ENCODE data around the gene LMNA. TPM values are rescaled to one million over a fixed set of nuclear protein-coding genes. Genes with fewer than 3 reads are reported as not detected.

The LMNA gene
- total and polyA plus RNA-seq, 2 donors (not counting 1 experiment from before 2014, with no cell fraction given): 19.4 to 28.7 TPM

DNA sequence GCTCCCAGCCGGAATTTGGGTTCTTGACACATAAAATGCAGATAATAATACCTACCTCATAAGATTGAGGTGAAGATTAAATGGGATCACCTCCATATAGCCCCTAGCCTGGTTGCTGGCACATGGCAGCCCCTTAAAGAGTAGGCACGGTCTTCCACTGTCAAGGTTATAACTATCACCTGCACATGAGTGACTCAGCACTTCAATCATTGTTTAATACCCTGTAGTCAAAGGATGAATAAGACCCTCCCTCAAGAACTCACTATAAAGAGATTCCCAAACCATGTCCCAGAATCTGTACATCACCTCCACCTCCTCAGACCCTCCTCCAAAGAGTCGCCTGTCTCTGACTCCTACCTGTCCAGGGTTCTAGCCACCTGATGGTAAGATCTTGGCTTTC lies 6.5 kb upstream of the LMNA start:
- no peaks in the 10 kb centered on the region for H4K20me1 ChIP-seq (ENCODE audit: control insufficient read depth, insufficient read depth, low read length, poor library complexity, severe bottlenecking)
- no peaks in the 10 kb centered on the region for H3K9me3 ChIP-seq (ENCODE audit: control extremely low read depth in 1 of 3, control insufficient read depth in 2 of 3, insufficient read depth in 1 of 3, low read length in 2 of 3)
- H2AFZ ChIP-seq (ENCODE audit: insufficient read depth, low read depth, low read length, poor library complexity, severe bottlenecking): no peak overlapping the region
- TF ChIP-seq EZH2 (IDR thresholded peaks at IDR 0.05; ENCODE audit: borderline replicate concordance, insufficient read depth, low read depth, low read length, poor library complexity, severe bottlenecking): no peak
- TF ChIP-seq, protein P1, sequence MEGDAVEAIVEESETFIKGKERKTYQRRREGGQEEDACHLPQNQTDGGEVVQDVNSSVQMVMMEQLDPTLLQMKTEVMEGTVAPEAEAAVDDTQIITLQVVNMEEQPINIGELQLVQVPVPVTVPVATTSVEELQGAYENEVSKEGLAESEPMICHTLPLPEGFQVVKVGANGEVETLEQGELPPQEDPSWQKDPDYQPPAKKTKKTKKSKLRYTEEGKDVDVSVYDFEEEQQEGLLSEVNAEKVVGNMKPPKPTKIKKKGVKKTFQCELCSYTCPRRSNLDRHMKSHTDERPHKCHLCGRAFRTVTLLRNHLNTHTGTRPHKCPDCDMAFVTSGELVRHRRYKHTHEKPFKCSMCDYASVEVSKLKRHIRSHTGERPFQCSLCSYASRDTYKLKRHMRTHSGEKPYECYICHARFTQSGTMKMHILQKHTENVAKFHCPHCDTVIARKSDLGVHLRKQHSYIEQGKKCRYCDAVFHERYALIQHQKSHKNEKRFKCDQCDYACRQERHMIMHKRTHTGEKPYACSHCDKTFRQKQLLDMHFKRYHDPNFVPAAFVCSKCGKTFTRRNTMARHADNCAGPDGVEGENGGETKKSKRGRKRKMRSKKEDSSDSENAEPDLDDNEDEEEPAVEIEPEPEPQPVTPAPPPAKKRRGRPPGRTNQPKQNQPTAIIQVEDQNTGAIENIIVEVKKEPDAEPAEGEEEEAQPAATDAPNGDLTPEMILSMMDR (IDR thresholded peaks at IDR 0.05): no peak
- H3K4me1 ChIP-seq (ENCODE audit: control insufficient read depth in 2 of 2, insufficient read depth in 2 of 2, low read length in 2 of 2): peaks cover 35 to 40% of the 10 kb centered on the region in 2 donors
- peaks cover 57% of the 10 kb centered on the region for H3K4me1 Mint-ChIP-seq
- ChIA-PET POLR2A (interaction anchor here (0.7 kb wide), 1 partner anchor 8 kb away, joined by 3 read pairs; no protein-coding TSS in a partner anchor), CTCF (interaction anchor here (6.3 to 23.7 kb wide), 2 partner anchors 11 to 17 kb away, joined by 82 to 970 read pairs; partner anchors contain the start of gene LMNA)
- no peak overlapping the region for H3K4me3 ChIP-seq (ENCODE audit: control extremely low read depth in 1 of 5, extremely low read depth in 1 of 5, insufficient read depth in 1 of 5, low read depth in 2 of 5, low read length in 4 of 5)
- peaks cover 0 to 5% (median 2%) of the 10 kb centered on the region in 4 experiments for H3K27me3 ChIP-seq (replicated peaks in 1 of 4; ENCODE audit: control extremely low read depth in 1 of 4, control insufficient read depth in 3 of 4, insufficient read depth in 4 of 4, low read length in 3 of 4)
- no peaks in the 10 kb centered on the region for H3K9me3 Mint-ChIP-seq (ENCODE audit: insufficient read depth)
- H3K27ac Mint-ChIP-seq: peak overlapping the region; percentile 72
- H3K27me3 Mint-ChIP-seq: peaks cover 3% of the 10 kb centered on the region
- intact Hi-C loops (cut with micrococcal nuclease): no loop called here
- 76% methylated on average over 2 of the region's 3 CpGs for WGBS (ENCODE audit: insufficient coverage)
- no peaks in the 10 kb centered on the region for H3K79me2 ChIP-seq (ENCODE audit: control insufficient read depth, insufficient read depth, low read length)
- H3K27ac ChIP-seq (ENCODE audit: low read length in 2 of 2): peak overlapping the region in 1 of 2 donors; percentile 99
- DNase-seq: no peak
- no peak overlapping the region for H3K9ac ChIP-seq (ENCODE audit: low read length)
- H3K36me3 ChIP-seq (replicated peaks in 1 of 2; ENCODE audit: control extremely low read depth in 1 of 2, control insufficient read depth in 1 of 2, extremely low read depth in 1 of 2, insufficient read depth in 2 of 2, low read length in 1 of 2): no peaks in the 10 kb centered on the region
- ATAC-seq (ENCODE audit: low read depth): no peak
- no peak overlapping the region for H3K4me2 ChIP-seq (replicated peaks; ENCODE audit: low read depth, low read length, poor library complexity, severe bottlenecking)
- H3K4me3 Mint-ChIP-seq: peak overlapping the region; percentile 26

DNA sequence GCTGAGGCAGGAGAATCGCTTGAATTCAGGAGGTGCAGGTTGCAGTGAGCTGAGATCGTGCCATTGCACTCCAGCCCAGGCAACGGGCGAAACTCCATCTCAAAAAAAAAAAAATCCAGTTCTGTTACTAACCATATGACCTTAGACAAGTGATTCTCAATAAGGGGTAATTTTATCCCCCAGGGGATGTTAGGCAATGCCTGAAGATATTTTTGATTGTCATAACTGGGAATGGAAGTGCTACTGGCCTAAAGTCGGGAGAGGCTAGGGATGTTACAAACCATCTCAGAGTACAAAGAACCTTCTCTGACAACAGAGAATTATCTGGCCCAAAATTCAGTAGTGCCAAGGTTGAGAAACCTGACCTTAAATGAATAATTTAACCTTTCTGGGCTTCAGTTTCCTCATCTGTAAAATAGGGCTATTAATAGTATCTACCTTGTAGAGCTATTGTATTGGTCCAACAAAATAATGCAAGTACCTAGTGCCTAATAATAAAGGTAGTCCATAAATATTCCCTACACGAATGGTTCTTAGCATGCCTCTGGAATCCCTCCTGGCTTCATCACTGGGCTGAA lies 5.8 kb upstream of the LMNA start:
- 100% methylated on average over 3 of the region's 6 CpGs for WGBS (ENCODE audit: insufficient coverage)
- no peaks in the 10 kb centered on the region for H3K9me3 Mint-ChIP-seq (ENCODE audit: insufficient read depth)
- H3K27ac Mint-ChIP-seq: no peak overlapping the region
- TF ChIP-seq, protein P1 (IDR thresholded peaks at IDR 0.05): no peak
- TF ChIP-seq EZH2 (IDR thresholded peaks at IDR 0.05; ENCODE audit: borderline replicate concordance, insufficient read depth, low read depth, low read length, poor library complexity, severe bottlenecking): no peak
- H3K27me3 Mint-ChIP-seq: peaks cover 5% of the 10 kb centered on the region
- Histone ChIP-seq H3K9ac (ENCODE audit: low read length) (no peak overlapping the region), H3K4me2 (replicated peaks; ENCODE audit: low read depth, low read length, poor library complexity, severe bottlenecking) (no peak overlapping the region), H3K79me2 (ENCODE audit: control insufficient read depth, insufficient read depth, low read length) (no peaks in the 10 kb centered on the region), H4K20me1 (ENCODE audit: control insufficient read depth, insufficient read depth, low read length, poor library complexity, severe bottlenecking) (no peaks in the 10 kb centered on the region), H3K27ac (ENCODE audit: low read length in 2 of 2) (no peak overlapping the region), H3K36me3 (replicated peaks in 1 of 2; ENCODE audit: control extremely low read depth in 1 of 2, control insufficient read depth in 1 of 2, extremely low read depth in 1 of 2, insufficient read depth in 2 of 2, low read length in 1 of 2) (no peaks in the 10 kb centered on the region), H3K4me1 (ENCODE audit: control insufficient read depth in 2 of 2, insufficient read depth in 2 of 2, low read length in 2 of 2) (peaks cover 28 to 33% of the 10 kb centered on the region in 2 donors), H3K27me3 (replicated peaks in 1 of 4; ENCODE audit: control extremely low read depth in 1 of 4, control insufficient read depth in 3 of 4, insufficient read depth in 4 of 4, low read length in 3 of 4) (peaks cover 0 to 12% (median 2%) of the 10 kb centered on the region in 4 experiments), H3K4me3 (ENCODE audit: control extremely low read depth in 1 of 5, extremely low read depth in 1 of 5, insufficient read depth in 1 of 5, low read depth in 2 of 5, low read length in 4 of 5) (no peak overlapping the region), H2AFZ (ENCODE audit: insufficient read depth, low read depth, low read length, poor library complexity, severe bottlenecking) (no peak overlapping the region), H3K9me3 (ENCODE audit: control extremely low read depth in 1 of 3, control insufficient read depth in 2 of 3, insufficient read depth in 1 of 3, low read length in 2 of 3) (no peaks in the 10 kb centered on the region)
- peaks cover 52% of the 10 kb centered on the region for H3K4me1 Mint-ChIP-seq
- CTCF ChIA-PET: interaction anchor here (6.3 to 23.7 kb wide), 2 partner anchors 12 to 16 kb away, joined by 82 to 970 read pairs; partner anchors contain the start of gene LMNA
- intact Hi-C loops (cut with micrococcal nuclease): no loop called here
- DNase-seq (no peak), ATAC-seq (ENCODE audit: low read depth) (no peak)
- H3K4me3 Mint-ChIP-seq: no peak overlapping the region
- POLR2A ChIA-PET: no interaction called here
